Measurements from ENCODE around the gene NMBR. TPM values are rescaled to one million over a fixed set of nuclear protein-coding genes. Genes with fewer than 3 reads are reported as not detected.
"Not testable (repeated sequence)": the region's sequence is repeated elsewhere in the genome, so short reads cannot be mapped to it uniquely, and the experiment has no call there.

The NMBR gene
- total RNA-seq, 1 donor from 2014 or later = not detected

- Mint-ChIP-seq H3K36me3 (ENCODE audit: low read depth, unreplicated experiment) (no peaks in the 10 kb centered on the region), H3K9me3 (ENCODE audit: unreplicated experiment) (no peaks in the 10 kb centered on the region), H3K27me3 (ENCODE audit: unreplicated experiment) (peaks cover 6% of the 10 kb centered on the region), H3K4me1 (ENCODE audit: unreplicated experiment) (no peaks in the 10 kb centered on the region), H3K4me3 (ENCODE audit: unreplicated experiment) (no peak overlapping the region), H3K27ac (ENCODE audit: unreplicated experiment) (no peak overlapping the region)
- DNase-seq (ENCODE audit: low spot score) = no peak
- TF ChIP-seq CTCF (IDR thresholded peaks at IDR 0.05; ENCODE audit: unreplicated experiment) = no peak
These were observed 71.3 kb downstream of the NMBR start for GRCh38 chr6:142075516-142076101.

GRCh38 chr6:142074516-142074915 is 72.4 kb downstream of the NMBR start:
- H3K4me1 Mint-ChIP-seq (ENCODE audit: unreplicated experiment) = no peaks in the 10 kb centered on the region
- H3K9me3 Mint-ChIP-seq (ENCODE audit: unreplicated experiment) = no peaks in the 10 kb centered on the region
- H3K36me3 Mint-ChIP-seq (ENCODE audit: low read depth, unreplicated experiment) = no peaks in the 10 kb centered on the region
- H3K4me3 Mint-ChIP-seq (ENCODE audit: unreplicated experiment) = no peak overlapping the region
- TF ChIP-seq CTCF (IDR thresholded peaks at IDR 0.05; ENCODE audit: unreplicated experiment) = no peak
- H3K27ac Mint-ChIP-seq (ENCODE audit: unreplicated experiment) = no peak overlapping the region
- no peak for DNase-seq (ENCODE audit: low spot score)
- peaks cover 6% of the 10 kb centered on the region for H3K27me3 Mint-ChIP-seq (ENCODE audit: unreplicated experiment)

GRCh38 chr6:142071981-142072380 is 74.9 kb downstream of the NMBR start:
- no peaks in the 10 kb centered on the region for H3K36me3 Mint-ChIP-seq (ENCODE audit: low read depth, unreplicated experiment)
- DNase-seq (ENCODE audit: low spot score) = no peak
- no peak overlapping the region for H3K27ac Mint-ChIP-seq (ENCODE audit: unreplicated experiment)

GRCh38 chr6:142068416-142068815 is 78.5 kb downstream of the NMBR start:
- Mint-ChIP-seq H3K4me1 (ENCODE audit: unreplicated experiment) (no peaks in the 10 kb centered on the region), H3K27ac (ENCODE audit: unreplicated experiment) (no peak overlapping the region), H3K36me3 (ENCODE audit: low read depth, unreplicated experiment) (no peaks in the 10 kb centered on the region), H3K27me3 (ENCODE audit: unreplicated experiment) (peaks cover 5% of the 10 kb centered on the region), H3K9me3 (ENCODE audit: unreplicated experiment) (no peaks in the 10 kb centered on the region), H3K4me3 (ENCODE audit: unreplicated experiment) (no peak overlapping the region)
- TF ChIP-seq CTCF (IDR thresholded peaks at IDR 0.05; ENCODE audit: unreplicated experiment) = no peak
- no peak for DNase-seq (ENCODE audit: low spot score)

More at GRCh38 chr6:142071981-142072380, 74.9 kb downstream of the NMBR start:
- peaks cover 6% of the 10 kb centered on the region for H3K27me3 Mint-ChIP-seq (ENCODE audit: unreplicated experiment)
- no peak overlapping the region for H3K4me3 Mint-ChIP-seq (ENCODE audit: unreplicated experiment)
- no peaks in the 10 kb centered on the region for H3K4me1 Mint-ChIP-seq (ENCODE audit: unreplicated experiment)
- no peaks in the 10 kb centered on the region for H3K9me3 Mint-ChIP-seq (ENCODE audit: unreplicated experiment)
- no peak for TF ChIP-seq CTCF (IDR thresholded peaks at IDR 0.05; ENCODE audit: unreplicated experiment)

- not testable (repeated sequence) for H3K27ac Mint-ChIP-seq (ENCODE audit: unreplicated experiment); H3K9me3 Mint-ChIP-seq (ENCODE audit: unreplicated experiment); DNase-seq (ENCODE audit: low spot score); H3K36me3 Mint-ChIP-seq (ENCODE audit: low read depth, unreplicated experiment); H3K27me3 Mint-ChIP-seq (ENCODE audit: unreplicated experiment); H3K4me1 Mint-ChIP-seq (ENCODE audit: unreplicated experiment); H3K4me3 Mint-ChIP-seq (ENCODE audit: unreplicated experiment)
These were observed 84.1 kb downstream of the NMBR start for GRCh38 chr6:142062861-142063260.

All from endothelial cell (in vitro differentiated cells).